HG03175 (cell line): ENCODE measurements around the gene GPR68.

Experiments
- ATAC-seq: cut with Tn5 transposase; IDR thresholded peaks from one replicate; pipeline ENCODE4 v1.9.1; 2021; ENCODE audit warnings: mild to moderate bottlenecking, moderate library complexity; ENCODE audit not compliant: unreplicated experiment

The GPR68 gene

GRCh38 chr14:91244501-91244901, at the start of gene GPR68:
Gene GPR68 (minus strand): TSS chr14:91244704. CDS start chr14:91235050, 9,654 bp downstream.
- ATAC-seq = no peak

GRCh38 chr14:91294153-91294552, 49.6 kb upstream of the GPR68 start:
- ATAC-seq = no peak

- no peak for ATAC-seq
Measured at GRCh38 chr14:91293281-91293680, 48.8 kb upstream of the GPR68 start.

- no peak for ATAC-seq
Measured at GRCh38 chr14:91292491-91292890, 48.0 kb upstream of the GPR68 start.

GRCh38 chr14:91291786-91292405, 47.4 kb upstream of the GPR68 start:
- no peak for ATAC-seq

- ATAC-seq = no peak
Measured at GRCh38 chr14:91290986-91291385, 46.5 kb upstream of the GPR68 start.

- no peak for ATAC-seq
Measured at GRCh38 chr14:91289464-91289863, 45.0 kb upstream of the GPR68 start.

GRCh38 chr14:91288876-91289275, 44.4 kb upstream of the GPR68 start:
- ATAC-seq = no peak

- ATAC-seq = no peak
Measured at GRCh38 chr14:91286530-91286937, 42.0 kb upstream of the GPR68 start.

- no peak for ATAC-seq
Measured at GRCh38 chr14:91284791-91285548, 40.5 kb upstream of the GPR68 start.

GRCh38 chr14:91284146-91284790, 39.8 kb upstream of the GPR68 start:
- no peak for ATAC-seq

GRCh38 chr14:91283666-91284065, 39.2 kb upstream of the GPR68 start:
- no peak for ATAC-seq

GRCh38 chr14:91282954-91283645, 38.6 kb upstream of the GPR68 start:
- ATAC-seq = no peak

GRCh38 chr14:91281346-91281745, 36.8 kb upstream of the GPR68 start:
- ATAC-seq = no peak

GRCh38 chr14:91280129-91280528, 35.6 kb upstream of the GPR68 start:
- ATAC-seq = no peak

GRCh38 chr14:91279354-91279753, 34.9 kb upstream of the GPR68 start:
- no peak for ATAC-seq

- no peak for ATAC-seq
Measured at GRCh38 chr14:91278383-91278715, 33.8 kb upstream of the GPR68 start.

- no peak for ATAC-seq
Measured at GRCh38 chr14:91277546-91278382, 33.3 kb upstream of the GPR68 start.

- ATAC-seq = no peak
Measured at GRCh38 chr14:91274796-91275195, 30.3 kb upstream of the GPR68 start.

- no peak for ATAC-seq
Measured at GRCh38 chr14:91273885-91274273, 29.4 kb upstream of the GPR68 start.
